ENCODE measurements around the gene PCDH9. TPM values are rescaled to one million over a fixed set of nuclear protein-coding genes. Genes with fewer than 3 reads are reported as not detected.

The PCDH9 gene
- total and polyA plus RNA-seq, 8 donors: 0.46 to 3.8 (median 1.5) TPM

- Histone ChIP-seq H3K4me1 (no peaks in the 10 kb centered on the region), H3K4me3 (no peak overlapping the region), H3K9me3 (no peaks in the 10 kb centered on the region), H3K27me3 (no peaks in the 10 kb centered on the region), H3K36me3 (no peaks in the 10 kb centered on the region), H3K27ac (no peak overlapping the region)
- ATAC-seq (no peak), FAIRE-seq (no peak), DNase-seq (no peak)
- 69 to 81% methylated on average over 2 of the region's 2 CpGs for WGBS, 2 donors
- no peak for TF ChIP-seq CTCF (IDR thresholded peaks at IDR 0.05)
- intact Hi-C loops (cut with DNase I): no loop called here
Measured at GRCh38 chr13:66553391-66553790, 676.7 kb downstream of the PCDH9 start.

- ATAC-seq: no peak
- Histone ChIP-seq H3K4me1 (no peaks in the 10 kb centered on the region), H3K36me3 (no peaks in the 10 kb centered on the region), H3K27ac (no peak overlapping the region), H3K27me3 (no peaks in the 10 kb centered on the region), H3K9me3 (no peaks in the 10 kb centered on the region), H3K4me3 (no peak overlapping the region)
- FAIRE-seq: no peak
- TF ChIP-seq CTCF (IDR thresholded peaks at IDR 0.05): no peak
- intact Hi-C loops (cut with DNase I): no loop called here
- DNase-seq: no peak
- 59 to 69% methylated on average over 4 of the region's 4 CpGs for WGBS, 2 donors
Measured at GRCh38 chr13:66551128-66551527, 679.0 kb downstream of the PCDH9 start.

GRCh38 chr13:66547685-66548084, 682.5 kb downstream of the PCDH9 start:
- Histone ChIP-seq H3K9me3 (no peaks in the 10 kb centered on the region), H3K4me3 (no peak overlapping the region), H3K27me3 (no peaks in the 10 kb centered on the region), H3K4me1 (no peaks in the 10 kb centered on the region), H3K27ac (no peak overlapping the region), H3K36me3 (no peaks in the 10 kb centered on the region)
- FAIRE-seq (peak; percentile 81), DNase-seq (no peak), ATAC-seq (no peak)
- intact Hi-C loops (cut with DNase I): no loop called here
- WGBS, 2 donors: 88 to 99% methylated on average over 4 of the region's 4 CpGs
- TF ChIP-seq CTCF (IDR thresholded peaks at IDR 0.05): no peak

GRCh38 chr13:66546534-66547379, 683.4 kb downstream of the PCDH9 start:
- no peak for ATAC-seq
- intact Hi-C loops (cut with DNase I): no loop called here
- no peak overlapping the region for H3K4me3 ChIP-seq
- H3K4me1 ChIP-seq: no peaks in the 10 kb centered on the region
- no peak for TF ChIP-seq CTCF (IDR thresholded peaks at IDR 0.05)
- H3K36me3 ChIP-seq: no peaks in the 10 kb centered on the region
- H3K9me3 ChIP-seq: no peaks in the 10 kb centered on the region
- no peak overlapping the region for H3K27ac ChIP-seq
- DNase-seq: no peak
- FAIRE-seq: no peak
- no peaks in the 10 kb centered on the region for H3K27me3 ChIP-seq
- 57 to 82% methylated on average over 2 of the region's 2 CpGs for WGBS, 2 donors

- intact Hi-C loops (cut with DNase I): no loop called here
- no peaks in the 10 kb centered on the region for H3K27me3 ChIP-seq
- no peaks in the 10 kb centered on the region for H3K9me3 ChIP-seq
- H3K36me3 ChIP-seq: no peaks in the 10 kb centered on the region
- WGBS, 2 donors: 52 to 71% methylated on average over 1 of the region's 1 CpG
- no peak overlapping the region for H3K4me3 ChIP-seq
- DNase-seq (no peak), ATAC-seq (no peak), FAIRE-seq (no peak)
- TF ChIP-seq CTCF (IDR thresholded peaks at IDR 0.05): no peak
- no peaks in the 10 kb centered on the region for H3K4me1 ChIP-seq
- H3K27ac ChIP-seq: no peak overlapping the region
Measured at GRCh38 chr13:66543780-66544179, 686.4 kb downstream of the PCDH9 start.
